MM.1S (cell line): ENCODE measurements around the gene PPP6R3.

Experiments
- DNase-seq: peaks from one replicate; pipeline ENCODE4 v3.0.0-alpha.2; 2015
- H2AFZ ChIP-seq: fragments of 300-600 bp; sonication (generic); 2 replicates; pipeline ENCODE4 v1.6.0; 2016; ENCODE audit warnings: antibody characterized with exemption, low read length
- H3F3A ChIP-seq: fragments of 300-600 bp; sonication (generic); 2 replicates; pipeline ENCODE4 v1.6.1; 2016; ENCODE audit warnings: mild to moderate bottlenecking, antibody characterized with exemption, low read length, moderate library complexity, mixed read lengths; ENCODE audit not compliant: insufficient read depth
- H3K27ac ChIP-seq: fragments of 300-600 bp; sonication (generic); 2 replicates; pipeline ENCODE4 v1.5.1; 2016; ENCODE audit warnings: mild to moderate bottlenecking, low read length
- H3K27me3 ChIP-seq: fragments of 300-600 bp; sonication (generic); replicated peaks from 2 replicates; pipeline ENCODE4 v1.6.0; 2016; ENCODE audit warnings: low read length; ENCODE audit not compliant: insufficient read depth
- H3K36me3 ChIP-seq: fragments of 300-600 bp; sonication (generic); replicated peaks from 2 replicates; pipeline ENCODE4 v1.6.1; 2016; ENCODE audit warnings: mild to moderate bottlenecking, low read length, mixed read lengths; ENCODE audit not compliant: insufficient read depth
- H3K4me1 ChIP-seq: fragments of 300-600 bp; sonication (generic); 2 replicates; pipeline ENCODE4 v1.6.1; 2016; ENCODE audit warnings: low read length, mixed read lengths
- H3K4me2 ChIP-seq: fragments of 300-600 bp; sonication (generic); 2 replicates; pipeline ENCODE4 v1.6.0; 2016; ENCODE audit warnings: low read depth, low read length
- H3K4me3 ChIP-seq: fragments of 300-600 bp; sonication (generic); 2 replicates; pipeline ENCODE4 v1.5.1; 2016; ENCODE audit warnings: low read length, mixed read lengths
- H3K79me2 ChIP-seq: fragments of 300-600 bp; sonication (generic); 2 replicates; pipeline ENCODE4 v1.6.1; 2016; ENCODE audit warnings: mixed run types, low read length, mixed read lengths
- H3K9ac ChIP-seq: fragments of 300-600 bp; sonication (generic); 2 replicates; pipeline ENCODE4 v1.6.1; 2016; ENCODE audit warnings: low read length, mixed read lengths
- H3K9me2 ChIP-seq: fragments of 300-600 bp; sonication (generic); replicated peaks from 2 replicates; pipeline ENCODE4 v1.6.1; 2016; ENCODE audit warnings: mild to moderate bottlenecking, low read length, mixed read lengths; ENCODE audit not compliant: insufficient read depth
- H3K9me3 ChIP-seq: fragments of 300-600 bp; sonication (generic); replicated peaks from 2 replicates; pipeline ENCODE4 v1.6.1; 2016; ENCODE audit warnings: mild to moderate bottlenecking, low read length, mixed read lengths; ENCODE audit not compliant: insufficient read depth
- H4K20me1 ChIP-seq: fragments of 300-600 bp; sonication (generic); 2 replicates; pipeline ENCODE4 v1.6.1; 2016; ENCODE audit warnings: mild to moderate bottlenecking, low read length, moderate library complexity, mixed read lengths; ENCODE audit not compliant: insufficient read depth
- EZH2 ChIP-seq: fragments of 300-600 bp; sonication (generic); optimal IDR thresholded peaks from 2 replicates; pipeline ENCODE3; 2017; ENCODE audit warnings: low read depth, mild to moderate bottlenecking, antibody characterized with exemption, low read length, mixed read lengths
- EZH2phosphoT487 ChIP-seq: fragments of 300-600 bp; sonication (generic); IDR thresholded peaks from 2 replicates; pipeline ENCODE4 v1.6.1; 2018; ENCODE audit warnings: antibody characterized with exemption, low read length
- TF ChIP-seq, protein P1 (sequence below): fragments of 300-600 bp; sonication (generic); IDR thresholded peaks from 2 replicates; pipeline ENCODE4 v1.5.1; 2016; ENCODE audit warnings: antibody characterized with exemption, low read length, mixed read lengths

Gene PPP6R3

DNA sequence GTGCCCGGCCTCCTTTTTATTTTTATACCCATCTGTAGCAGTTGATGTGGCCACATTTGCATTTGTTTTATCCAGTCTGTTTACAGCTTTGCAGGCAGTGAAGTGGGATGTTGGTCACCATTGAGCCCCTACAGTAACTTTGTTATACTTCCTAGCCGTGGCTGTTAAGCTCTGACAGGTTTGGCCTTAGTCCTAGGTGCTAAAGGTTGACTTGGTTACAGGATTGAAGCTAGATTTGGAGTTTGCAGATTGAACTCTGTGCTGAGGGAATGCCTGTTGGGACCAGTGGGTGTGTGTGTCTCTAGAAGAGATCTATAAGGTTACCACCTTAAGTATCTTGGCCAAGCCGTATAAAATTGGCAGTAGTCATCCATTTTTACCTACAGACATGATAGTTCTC is 91.2 kb downstream of the PPP6R3 start:
- H3K4me1 ChIP-seq = peaks cover 7% of the 10 kb centered on the region; the same call in 1 of the 2 replicates
- H3K27me3 ChIP-seq = no peaks in the 10 kb centered on the region
- no peak overlapping the region for H3K27ac ChIP-seq
- H3K9me3 ChIP-seq = no peaks in the 10 kb centered on the region
- H3K79me2 ChIP-seq = peaks cover 74% of the 10 kb centered on the region
- H3K4me2 ChIP-seq = no peak overlapping the region
- DNase-seq = no peak
- no peak overlapping the region for H3K4me3 ChIP-seq
- no peak overlapping the region for H2AFZ ChIP-seq
- H3K36me3 ChIP-seq = peaks cover 9% of the 10 kb centered on the region; the same call in 1 of the 2 replicates
- TF ChIP-seq EZH2phosphoT487 (no peak), EZH2 (no peak)
- TF ChIP-seq, protein P1, sequence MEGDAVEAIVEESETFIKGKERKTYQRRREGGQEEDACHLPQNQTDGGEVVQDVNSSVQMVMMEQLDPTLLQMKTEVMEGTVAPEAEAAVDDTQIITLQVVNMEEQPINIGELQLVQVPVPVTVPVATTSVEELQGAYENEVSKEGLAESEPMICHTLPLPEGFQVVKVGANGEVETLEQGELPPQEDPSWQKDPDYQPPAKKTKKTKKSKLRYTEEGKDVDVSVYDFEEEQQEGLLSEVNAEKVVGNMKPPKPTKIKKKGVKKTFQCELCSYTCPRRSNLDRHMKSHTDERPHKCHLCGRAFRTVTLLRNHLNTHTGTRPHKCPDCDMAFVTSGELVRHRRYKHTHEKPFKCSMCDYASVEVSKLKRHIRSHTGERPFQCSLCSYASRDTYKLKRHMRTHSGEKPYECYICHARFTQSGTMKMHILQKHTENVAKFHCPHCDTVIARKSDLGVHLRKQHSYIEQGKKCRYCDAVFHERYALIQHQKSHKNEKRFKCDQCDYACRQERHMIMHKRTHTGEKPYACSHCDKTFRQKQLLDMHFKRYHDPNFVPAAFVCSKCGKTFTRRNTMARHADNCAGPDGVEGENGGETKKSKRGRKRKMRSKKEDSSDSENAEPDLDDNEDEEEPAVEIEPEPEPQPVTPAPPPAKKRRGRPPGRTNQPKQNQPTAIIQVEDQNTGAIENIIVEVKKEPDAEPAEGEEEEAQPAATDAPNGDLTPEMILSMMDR = no peak
- H3K9me2 ChIP-seq = no peaks in the 10 kb centered on the region
- no peak overlapping the region for H3K9ac ChIP-seq
- H3F3A ChIP-seq = no peaks in the 10 kb centered on the region
- H4K20me1 ChIP-seq = peaks cover 4% of the 10 kb centered on the region; the same call in 1 of the 2 replicates

DNA sequence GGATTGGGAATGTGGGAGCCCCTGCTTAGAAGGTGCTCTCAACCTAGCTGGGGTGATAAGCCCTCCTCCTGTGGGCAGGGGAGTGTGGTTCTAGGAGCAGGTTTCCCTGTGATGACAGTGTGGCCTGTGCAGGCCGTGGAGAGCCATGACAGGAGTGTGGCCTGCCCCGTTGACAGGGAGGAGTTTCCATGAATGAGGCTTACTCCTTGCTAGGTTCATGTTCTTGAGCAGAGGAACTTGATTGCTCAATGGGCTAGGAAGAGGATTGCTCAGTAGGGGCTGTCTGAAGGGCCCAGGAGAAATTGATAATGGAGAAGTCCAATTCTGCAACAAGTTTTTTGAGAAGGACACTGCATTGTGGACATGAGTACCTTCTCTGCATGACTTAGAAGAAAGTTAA is 92.0 kb downstream of the PPP6R3 start:
- peaks cover 9% of the 10 kb centered on the region; the same call in 1 of the 2 replicates for H3K36me3 ChIP-seq

DNA sequence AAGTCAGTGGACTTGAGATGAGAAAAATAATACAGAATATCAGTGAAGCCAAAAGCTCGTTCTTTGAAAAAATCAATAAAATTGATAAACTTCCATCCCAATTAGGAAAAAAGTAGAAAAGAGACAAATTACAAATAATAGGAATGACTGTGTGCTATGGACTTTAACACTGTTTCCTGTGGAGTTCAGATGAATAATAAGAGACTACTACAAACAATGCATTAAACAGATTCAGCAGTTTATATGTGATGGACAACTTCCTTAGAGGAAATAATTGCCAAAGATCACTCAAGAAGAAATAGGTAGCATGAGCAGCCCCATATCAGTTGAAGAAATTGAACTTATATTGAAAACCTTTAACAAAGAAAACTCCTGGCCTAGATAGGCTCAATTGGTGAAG is 99.7 kb downstream of the PPP6R3 start:
- H4K20me1 ChIP-seq = no peaks in the 10 kb centered on the region
- no peak overlapping the region for H3K4me2 ChIP-seq
- H3K27ac ChIP-seq = no peak overlapping the region
- no peak overlapping the region for H2AFZ ChIP-seq
- H3F3A ChIP-seq = no peaks in the 10 kb centered on the region
- peaks cover 9% of the 10 kb centered on the region; the same call in 1 of the 2 replicates for H3K4me1 ChIP-seq
- TF ChIP-seq EZH2 = no peak
- TF ChIP-seq EZH2phosphoT487 = no peak
- no peak for DNase-seq
- H3K4me3 ChIP-seq = no peak overlapping the region
- H3K9me3 ChIP-seq = no peaks in the 10 kb centered on the region
- peaks cover 7% of the 10 kb centered on the region; the same call in 1 of the 2 replicates for H3K36me3 ChIP-seq
- no peaks in the 10 kb centered on the region for H3K9me2 ChIP-seq
- no peaks in the 10 kb centered on the region for H3K27me3 ChIP-seq
- H3K9ac ChIP-seq = no peak overlapping the region
- peaks cover 44% of the 10 kb centered on the region for H3K79me2 ChIP-seq

More for the DNA sequence above, 92.0 kb downstream of the PPP6R3 start:
- Histone ChIP-seq H3K27me3 (no peaks in the 10 kb centered on the region), H3K9ac (no peak overlapping the region), H3K9me3 (no peaks in the 10 kb centered on the region), H3K4me3 (no peak overlapping the region), H3K9me2 (no peaks in the 10 kb centered on the region), H3K79me2 (peaks cover 70% of the 10 kb centered on the region), H3K4me2 (no peak overlapping the region), H3K27ac (no peak overlapping the region), H3F3A (no peaks in the 10 kb centered on the region), H4K20me1 (peaks cover 4% of the 10 kb centered on the region; the same call in 1 of the 2 replicates), H2AFZ (no peak overlapping the region), H3K4me1 (peaks cover 9% of the 10 kb centered on the region; the same call in 1 of the 2 replicates)
- DNase-seq = no peak
- TF ChIP-seq EZH2 = no peak
- TF ChIP-seq, protein P1 = no peak
- TF ChIP-seq EZH2phosphoT487 = no peak

DNA sequence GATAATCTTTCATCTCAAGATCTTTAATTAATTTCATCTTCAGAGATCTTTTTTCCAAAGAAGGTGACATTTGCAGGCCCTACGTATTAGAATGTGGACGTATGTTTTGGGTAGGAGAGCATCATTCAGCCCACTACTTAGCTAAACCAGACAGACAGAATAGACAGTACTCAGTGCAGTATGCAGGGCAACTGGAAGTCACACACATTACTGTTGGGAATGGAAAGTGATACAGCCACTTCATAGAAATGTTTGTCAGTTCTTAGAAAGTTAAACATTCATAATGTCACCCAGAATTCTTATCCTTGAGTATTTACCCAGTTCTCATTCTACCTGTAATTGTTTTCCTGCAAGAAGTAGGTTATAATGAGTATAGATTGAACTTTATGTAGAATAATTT is 102.9 kb downstream of the PPP6R3 start:
- Histone ChIP-seq H3K79me2 (peaks cover 41% of the 10 kb centered on the region), H2AFZ (no peak overlapping the region), H3K27ac (no peak overlapping the region), H3F3A (no peaks in the 10 kb centered on the region; the same call in 1 of the 2 replicates), H3K9ac (no peak overlapping the region), H3K9me2 (no peaks in the 10 kb centered on the region), H3K4me3 (no peak overlapping the region), H3K36me3 (peaks cover 5% of the 10 kb centered on the region; the same call in 1 of the 2 replicates), H3K27me3 (no peaks in the 10 kb centered on the region), H3K4me1 (peaks cover 2% of the 10 kb centered on the region; the same call in 1 of the 2 replicates), H4K20me1 (no peaks in the 10 kb centered on the region; the same call in 1 of the 2 replicates), H3K4me2 (no peak overlapping the region), H3K9me3 (no peaks in the 10 kb centered on the region)
- no peak for DNase-seq
- TF ChIP-seq EZH2phosphoT487 = no peak
- TF ChIP-seq, protein P1 = no peak
- TF ChIP-seq EZH2 = no peak
